A673 (cell line): ENCODE measurements around the gene NPFF.

Source experiments
- CTCF ChIP-seq: fragments of 300-800, 200-600 bp; sonication (generic); conservative IDR thresholded peaks from 2 replicates; pipeline ENCODE4 v1.5.1; 2017; ENCODE audit warnings: low read depth, mild to moderate bottlenecking, antibody characterized with exemption, low read length, moderate library complexity, mixed read lengths
- EZH2 ChIP-seq: fragments of 200-600 bp; sonication (generic); IDR thresholded peaks from 2 replicates; pipeline ENCODE4 v1.6.1; 2017; ENCODE audit warnings: borderline replicate concordance, low read depth, mild to moderate bottlenecking, mixed read lengths, antibody characterized with exemption, low read length; ENCODE audit not compliant: poor library complexity, severe bottlenecking

- TF ChIP-seq CTCF (no peak), EZH2 (no peak)
These were observed 15.1 kb downstream of the NPFF start for GRCh38 chr12:53492188-53492587.
